GM20431 (cell line): ENCODE data around the gene RPA4.
"Not testable (repeated sequence)": the region's sequence is repeated elsewhere in the genome, so short reads cannot be mapped to it uniquely, and the experiment has no call there.

ENCODE experiments used
- in situ Hi-C: fragments of 300-500 bp; cut with MseI, MboI; formaldehyde crosslinking; loops from one replicate; pipeline ENCODE4 v1.15.0; 2020; ENCODE audit warnings: low sequenced_read_pairs; ENCODE audit not compliant: unreplicated experiment

The RPA4 gene, protein sequence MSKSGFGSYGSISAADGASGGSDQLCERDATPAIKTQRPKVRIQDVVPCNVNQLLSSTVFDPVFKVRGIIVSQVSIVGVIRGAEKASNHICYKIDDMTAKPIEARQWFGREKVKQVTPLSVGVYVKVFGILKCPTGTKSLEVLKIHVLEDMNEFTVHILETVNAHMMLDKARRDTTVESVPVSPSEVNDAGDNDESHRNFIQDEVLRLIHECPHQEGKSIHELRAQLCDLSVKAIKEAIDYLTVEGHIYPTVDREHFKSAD

DNA sequence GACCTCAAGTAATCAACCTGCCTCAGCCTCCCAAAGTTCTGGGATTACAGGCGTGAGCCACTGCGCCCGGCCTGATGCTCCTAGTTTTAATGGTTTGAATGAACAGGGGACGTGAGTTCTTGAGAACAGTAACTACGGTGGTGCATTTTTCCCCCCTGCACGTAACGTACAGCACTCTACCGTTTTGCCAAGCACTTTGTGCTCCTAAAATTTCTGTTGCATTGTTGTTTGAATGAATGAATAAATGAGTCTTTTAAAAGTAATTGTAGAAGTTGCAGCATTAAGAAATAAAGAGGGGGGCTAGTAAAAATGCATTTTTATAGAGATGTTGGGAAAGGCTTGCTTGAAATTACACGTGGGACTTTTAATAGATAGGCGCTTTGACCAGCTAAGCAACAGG is at the start of gene RPA4:
Gene RPA4 (plus strand): TSS at position 301 of the 400 bp plus-strand sequence. CDS start 403 bp downstream, outside the sequence.
- in situ Hi-C loops = no loop called here

DNA sequence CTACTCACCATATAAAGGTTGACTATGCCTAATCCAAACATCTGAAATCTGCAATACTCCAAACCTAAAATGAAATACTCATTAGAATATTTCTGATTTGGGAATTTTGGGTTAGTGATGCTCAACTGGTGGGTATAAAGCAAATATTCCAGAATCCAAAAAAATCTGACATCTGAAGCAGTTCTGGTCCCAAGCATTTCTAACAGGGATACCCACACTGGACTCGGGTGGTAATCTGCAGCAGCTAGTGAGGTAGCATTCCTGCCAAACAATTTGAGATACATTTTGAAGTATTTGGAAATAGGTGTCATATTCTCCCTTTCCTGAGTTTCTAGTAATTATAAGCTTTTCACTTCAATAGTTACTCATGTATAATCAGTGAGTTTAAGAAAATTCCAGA is 49.6 kb upstream of the RPA4 start:
- in situ Hi-C loops = no loop called here

DNA sequence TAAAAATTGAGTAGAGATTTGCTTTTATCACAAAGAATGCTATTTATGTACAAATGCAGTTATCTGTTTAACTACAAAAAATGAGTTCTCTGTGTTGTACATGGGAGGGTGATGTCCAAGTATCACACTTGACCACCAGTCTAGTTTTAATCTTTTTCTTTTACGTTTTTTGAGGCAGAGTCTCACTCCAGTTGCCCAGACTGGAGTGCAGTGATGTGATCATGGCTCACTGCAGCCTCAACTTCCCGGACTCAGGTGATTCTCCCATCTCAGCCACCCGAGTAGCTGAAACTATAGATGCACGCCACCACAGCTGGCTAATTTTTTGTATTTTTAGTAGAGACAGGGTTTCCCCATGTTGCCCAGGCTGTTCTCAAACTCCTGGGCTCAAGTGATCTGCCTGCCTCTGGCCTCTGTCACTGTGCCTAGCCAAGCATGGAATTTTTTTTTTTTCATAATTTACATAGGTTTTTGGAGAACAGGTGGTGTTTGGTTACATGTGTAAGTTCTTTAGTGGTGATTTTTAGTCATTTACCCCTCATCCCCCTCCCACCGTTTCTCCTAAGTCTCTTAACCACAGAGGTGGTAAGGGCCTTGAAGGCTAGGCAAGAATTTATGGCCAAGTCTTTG is 47.9 kb upstream of the RPA4 start:
- in situ Hi-C loops = no loop called here

DNA sequence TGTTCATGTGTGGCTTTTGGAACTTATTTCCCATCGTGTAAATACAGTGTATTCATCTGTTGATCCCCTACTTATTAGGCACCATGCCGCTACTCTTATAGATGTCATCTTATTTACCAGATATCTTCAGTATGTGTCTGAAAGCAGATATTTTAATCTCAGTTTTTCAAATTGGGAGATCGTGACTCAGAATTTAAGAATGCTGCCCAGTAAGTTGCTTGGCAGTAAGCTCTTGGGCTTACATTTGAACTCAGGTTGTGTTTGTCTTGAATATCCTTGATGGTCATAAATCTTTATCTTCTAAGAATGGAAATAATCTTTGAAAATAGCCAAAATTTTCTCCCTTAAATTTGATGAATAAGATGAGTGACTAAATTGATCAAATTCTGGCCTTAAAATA is 45.9 kb upstream of the RPA4 start:
- in situ Hi-C loops = no loop called here

DNA sequence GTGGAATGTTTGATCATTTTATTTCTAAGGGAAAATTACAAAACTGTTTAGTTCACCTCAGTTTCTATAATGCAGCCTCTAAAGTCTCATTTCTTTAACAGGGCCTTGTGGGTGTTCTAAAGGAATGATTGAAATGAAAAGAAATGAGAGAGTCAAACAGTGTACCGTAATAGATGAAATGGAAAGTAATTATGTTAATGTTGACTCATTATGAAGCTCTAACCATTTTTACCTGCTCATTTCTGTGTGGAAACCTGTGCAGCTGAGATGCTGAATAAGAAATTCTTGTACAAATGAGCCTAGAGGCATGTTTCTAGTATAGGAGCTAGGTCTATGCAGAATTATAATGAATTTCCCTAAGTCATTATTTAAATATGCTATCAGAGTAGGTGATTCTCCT is 45.2 kb upstream of the RPA4 start:
- in situ Hi-C loops = no loop called here

DNA sequence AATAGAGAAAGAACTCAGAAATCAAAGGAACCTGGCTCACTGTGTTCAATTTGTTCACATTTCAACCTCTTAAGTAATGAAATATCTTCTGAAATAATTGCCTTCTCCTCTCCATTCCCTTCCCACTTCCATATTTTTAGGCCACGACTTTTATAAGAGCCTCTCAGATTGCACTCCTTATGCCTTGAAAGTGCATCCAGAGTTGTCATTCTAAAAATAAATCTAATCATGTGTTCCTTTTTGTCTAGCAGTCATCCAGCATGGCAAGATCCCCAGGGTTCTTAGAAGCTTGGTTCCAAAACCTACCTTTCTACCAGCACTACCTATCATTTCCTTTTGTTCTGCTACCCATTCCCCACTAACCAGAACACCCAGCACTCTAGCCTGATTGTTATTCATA is 42.4 kb upstream of the RPA4 start:
- in situ Hi-C loops = no loop called here

DNA sequence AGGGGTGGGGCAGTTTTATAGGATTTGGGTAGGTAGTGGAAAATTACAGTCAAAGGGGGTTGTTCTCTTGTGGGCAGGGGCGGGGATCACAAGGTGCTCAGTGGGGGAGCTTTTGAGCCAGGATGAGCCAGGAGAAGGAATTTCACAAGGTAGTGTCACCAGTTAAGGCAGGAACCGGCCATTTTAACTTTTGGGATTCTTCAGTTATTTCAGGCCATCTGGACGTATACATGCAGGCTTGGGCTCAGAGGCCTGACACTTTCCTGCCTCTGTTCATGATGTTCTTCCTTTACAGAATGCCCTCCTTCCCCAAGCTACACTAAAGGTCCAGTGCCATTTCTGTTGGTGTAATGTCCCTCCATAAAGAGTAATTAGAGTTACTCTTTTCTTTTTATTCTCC is 41.8 kb upstream of the RPA4 start:
- in situ Hi-C loops = not testable (repeated sequence)

DNA sequence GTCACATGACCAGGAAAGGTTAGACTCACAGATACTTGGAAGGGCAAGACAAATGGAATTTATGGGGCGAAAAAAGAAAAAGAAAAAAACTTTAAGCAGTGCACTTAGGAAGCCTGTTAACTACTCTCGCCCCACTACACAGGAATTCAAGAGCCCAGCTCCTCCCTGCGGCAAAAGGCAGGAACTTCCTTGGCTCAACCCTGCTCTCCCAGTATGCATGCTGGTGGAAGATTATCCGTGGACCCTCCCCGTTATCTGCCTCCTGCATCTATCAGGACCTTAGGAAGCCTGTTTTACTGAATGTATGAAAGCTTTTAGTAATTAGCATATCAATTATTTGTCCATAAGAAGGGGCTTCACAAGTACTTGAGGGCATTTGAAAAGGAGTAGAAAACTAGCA is 40.1 kb upstream of the RPA4 start:
- in situ Hi-C loops = no loop called here

DNA sequence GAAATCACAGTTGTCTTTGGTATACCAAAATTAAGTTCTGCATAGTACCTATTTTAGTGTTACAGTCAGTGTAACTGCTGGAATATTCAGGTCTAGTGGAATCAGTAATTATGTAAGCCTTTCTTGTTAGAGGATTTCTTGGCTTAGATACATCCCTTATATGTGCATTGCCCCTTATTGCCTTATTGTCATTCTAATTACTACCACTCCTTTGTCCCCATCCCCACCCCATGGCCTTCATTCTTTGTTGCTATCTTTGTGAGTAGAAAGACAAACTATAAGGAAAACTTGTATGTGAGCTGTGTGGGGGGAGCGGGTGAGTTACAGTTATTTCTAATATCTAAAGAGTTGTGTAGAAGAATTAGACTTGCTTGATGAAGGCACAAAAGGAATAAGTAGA is 36.9 kb upstream of the RPA4 start:
- in situ Hi-C loops = no loop called here

DNA sequence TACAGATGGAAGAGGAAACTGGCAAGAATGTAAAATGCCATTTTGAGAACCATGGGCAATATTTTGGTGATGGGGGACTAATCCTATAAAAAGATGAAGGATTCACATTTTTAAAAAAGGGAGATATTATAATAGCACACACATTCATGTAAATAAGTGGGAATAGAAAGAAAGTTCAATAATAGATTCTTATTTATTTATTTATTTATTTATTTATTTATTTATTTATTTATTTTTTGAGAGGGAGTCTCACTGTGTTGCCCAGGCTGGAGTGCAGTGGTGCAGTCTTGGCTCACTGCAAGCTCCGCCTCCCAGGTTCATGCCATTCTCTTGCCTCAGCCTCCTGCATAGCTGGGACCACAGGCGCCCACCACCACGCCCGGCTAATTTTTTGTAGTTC is 24.3 kb upstream of the RPA4 start:
- in situ Hi-C loops = not testable (repeated sequence)

DNA sequence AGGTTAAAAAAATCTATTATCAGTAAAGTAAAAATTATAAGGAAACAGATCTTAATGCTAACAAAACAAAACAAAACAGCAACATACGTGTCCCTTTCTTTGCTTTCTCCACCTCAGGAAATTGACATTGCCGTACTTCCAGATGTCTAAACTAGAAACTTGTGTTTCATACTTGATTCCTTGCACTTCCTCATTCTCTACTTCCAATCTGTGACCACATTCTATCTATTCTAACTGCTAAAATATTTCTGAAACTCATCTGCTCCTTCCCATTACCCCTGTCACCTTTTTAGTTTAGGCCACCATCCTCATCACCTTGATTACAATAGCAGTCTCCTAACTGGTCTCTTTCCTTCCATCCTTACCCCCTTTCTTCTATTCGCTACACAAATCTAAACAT is 22.5 kb upstream of the RPA4 start:
- in situ Hi-C loops = no loop called here

DNA sequence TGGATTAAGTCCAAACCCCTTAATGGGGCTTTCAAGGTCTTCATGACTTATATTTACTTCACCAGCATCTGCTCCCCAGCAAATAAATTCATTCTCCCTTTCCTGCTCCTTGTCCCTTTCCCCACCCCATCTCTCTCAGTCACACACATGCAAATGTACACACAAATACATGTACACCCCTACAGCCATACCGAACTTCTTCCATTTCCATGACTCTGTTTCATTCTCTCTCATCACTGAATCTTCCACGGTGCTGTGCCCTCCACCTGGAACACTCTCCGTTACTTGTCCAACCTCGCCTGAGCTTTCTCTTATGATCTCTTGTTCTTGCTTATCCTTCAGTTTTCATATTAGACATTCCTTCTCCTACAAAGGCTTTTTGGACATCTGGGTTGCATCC is 22.0 kb upstream of the RPA4 start:
- in situ Hi-C loops = no loop called here

DNA sequence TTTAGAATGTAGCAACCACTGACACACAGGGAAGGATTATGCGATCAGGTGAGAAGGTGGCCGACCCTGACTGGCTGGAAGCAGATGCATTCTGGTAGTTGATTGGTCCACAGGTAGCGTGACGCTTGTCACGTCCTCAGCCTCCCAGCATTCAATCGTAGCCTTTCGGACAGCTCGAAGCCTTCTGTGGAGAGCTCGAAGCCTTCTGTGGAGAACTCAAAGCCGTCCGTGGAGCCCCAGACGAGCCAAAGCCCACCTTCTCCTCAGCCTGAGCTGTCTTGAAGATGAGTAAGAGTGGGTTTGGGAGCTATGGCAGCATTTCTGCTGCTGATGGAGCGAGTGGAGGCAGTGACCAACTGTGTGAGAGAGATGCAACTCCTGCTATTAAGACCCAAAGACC is 319 bp downstream of the RPA4 start:
- in situ Hi-C loops = no loop called here

DNA sequence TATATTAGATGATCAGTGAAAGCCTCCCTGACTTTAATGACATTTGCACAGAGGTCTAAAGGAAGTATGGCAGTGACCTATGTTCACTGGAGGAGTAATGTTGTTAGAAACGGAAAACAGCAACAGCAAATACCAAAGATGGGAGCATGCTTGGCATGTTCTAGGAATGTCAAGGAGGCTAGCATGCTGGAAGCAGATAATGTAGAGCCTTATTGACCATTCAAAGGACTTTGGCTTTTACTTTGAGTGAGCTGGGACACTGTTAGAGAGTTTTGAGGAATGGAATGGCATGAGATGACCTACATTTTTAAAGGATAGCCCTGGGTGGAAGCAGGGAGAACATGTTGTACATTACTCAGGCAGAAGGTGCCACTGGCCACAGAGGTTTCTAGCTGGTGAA is 6.0 kb downstream of the RPA4 start:
- in situ Hi-C loops = no loop called here

DNA sequence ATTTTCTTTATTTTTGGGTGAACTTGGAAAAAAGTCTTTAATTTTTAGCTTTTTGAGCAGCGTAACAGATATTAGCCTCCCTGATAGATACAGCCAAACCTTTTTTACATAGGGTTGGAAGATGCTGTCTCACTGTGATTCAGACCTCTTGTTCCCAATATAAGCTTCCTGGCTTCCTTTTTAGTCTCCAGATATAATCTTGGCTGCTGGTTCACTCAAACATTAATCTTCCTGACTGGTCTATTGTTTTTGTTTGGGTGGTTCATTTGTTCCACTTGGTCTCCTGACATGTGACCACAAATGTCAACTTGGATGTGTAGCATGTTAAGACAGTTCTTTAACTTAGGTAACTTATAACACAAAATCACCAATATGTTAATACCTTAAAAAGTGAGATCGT is 23.0 kb downstream of the RPA4 start:
- in situ Hi-C loops = no loop called here

DNA sequence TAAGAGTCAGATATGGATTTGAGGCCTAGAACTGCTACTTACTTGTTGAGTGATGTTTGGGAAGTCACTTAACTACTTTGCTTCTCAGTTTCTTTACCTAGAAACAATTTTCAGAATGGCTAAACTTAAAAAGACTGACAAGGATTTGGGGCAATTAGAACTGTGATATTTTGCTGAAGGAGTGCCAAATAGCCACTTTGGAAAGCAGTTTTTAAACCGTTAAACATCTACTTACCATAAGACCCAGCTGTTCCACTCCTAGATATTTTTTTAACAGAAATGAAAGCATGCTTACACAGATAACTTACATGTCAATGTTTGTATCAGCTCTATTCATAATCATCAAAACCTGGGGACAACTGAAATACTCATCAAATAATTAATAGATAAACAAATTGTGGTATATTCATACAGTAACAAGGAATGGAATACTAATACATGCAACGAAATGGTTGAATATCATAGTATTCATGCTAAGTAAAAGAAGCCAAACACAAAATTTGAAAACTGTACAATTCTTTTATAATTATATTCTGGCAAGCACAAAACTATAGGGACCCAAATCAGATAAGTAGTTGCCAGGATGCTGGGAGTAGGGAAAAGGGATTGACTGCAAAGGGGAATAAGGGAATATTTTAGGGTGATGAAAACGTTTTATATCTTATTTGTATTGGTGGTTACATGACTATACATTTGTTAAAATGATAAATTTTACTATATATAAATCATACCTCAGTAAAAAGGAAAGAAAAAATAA is 24.0 kb downstream of the RPA4 start:
- in situ Hi-C loops = no loop called here

DNA sequence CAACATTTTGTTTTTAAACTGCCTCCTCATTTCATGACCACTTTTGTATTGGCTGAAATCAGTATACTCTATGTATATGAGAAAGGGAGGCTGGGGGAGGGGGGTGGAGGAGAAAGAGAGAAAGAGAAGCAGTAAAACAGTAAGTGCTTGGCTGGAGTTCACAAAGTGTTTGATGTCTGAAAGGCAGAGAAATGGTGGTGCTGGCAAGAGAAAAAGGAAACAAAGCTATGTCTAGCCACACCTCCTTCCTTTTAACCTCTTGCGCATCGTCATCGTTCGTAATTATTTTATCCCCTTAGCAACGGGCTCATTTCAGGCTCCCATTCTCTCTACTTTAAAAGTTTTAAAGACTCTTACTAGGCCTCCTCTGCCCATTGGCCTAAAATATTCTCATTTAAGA is 25.6 kb downstream of the RPA4 start:
- in situ Hi-C loops = no loop called here

DNA sequence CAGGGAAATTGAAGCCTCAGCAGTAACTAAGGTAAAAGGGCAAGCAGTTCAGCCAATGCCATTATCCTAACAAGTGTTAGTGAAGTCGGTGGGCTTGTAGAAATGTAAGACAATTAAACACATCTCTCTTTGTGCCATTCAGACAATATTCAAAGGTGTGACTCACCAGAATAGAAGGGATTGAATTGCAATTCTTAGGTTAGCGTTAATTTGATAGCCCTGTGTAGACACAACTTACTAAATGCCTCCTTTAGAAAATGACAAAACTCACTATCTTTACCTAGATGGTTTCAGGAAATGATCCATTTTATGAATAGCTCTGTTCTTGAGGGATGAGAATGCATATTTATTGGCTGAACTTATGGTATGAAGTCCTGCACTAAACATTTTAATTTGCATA is 35.2 kb downstream of the RPA4 start:
- in situ Hi-C loops = no loop called here

DNA sequence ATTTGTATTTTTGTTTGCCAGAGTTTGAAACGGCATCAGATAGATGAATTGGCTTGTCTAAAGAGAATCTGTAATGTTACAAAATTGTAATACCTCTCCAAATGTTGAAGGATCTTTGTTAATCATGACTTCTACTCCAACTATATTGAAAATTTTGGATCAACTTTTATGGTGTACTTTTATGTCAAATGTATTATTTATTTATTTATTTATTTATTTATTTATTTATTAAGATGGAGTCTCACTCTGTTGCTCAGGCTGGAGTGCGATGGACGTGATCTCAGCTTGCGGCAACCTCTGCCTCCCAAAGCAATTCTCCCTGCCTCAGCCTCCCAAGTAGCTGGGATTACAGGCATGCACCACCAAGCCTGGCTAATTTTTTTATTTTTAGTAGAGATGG is 36.0 kb downstream of the RPA4 start:
- in situ Hi-C loops = no loop called here

DNA sequence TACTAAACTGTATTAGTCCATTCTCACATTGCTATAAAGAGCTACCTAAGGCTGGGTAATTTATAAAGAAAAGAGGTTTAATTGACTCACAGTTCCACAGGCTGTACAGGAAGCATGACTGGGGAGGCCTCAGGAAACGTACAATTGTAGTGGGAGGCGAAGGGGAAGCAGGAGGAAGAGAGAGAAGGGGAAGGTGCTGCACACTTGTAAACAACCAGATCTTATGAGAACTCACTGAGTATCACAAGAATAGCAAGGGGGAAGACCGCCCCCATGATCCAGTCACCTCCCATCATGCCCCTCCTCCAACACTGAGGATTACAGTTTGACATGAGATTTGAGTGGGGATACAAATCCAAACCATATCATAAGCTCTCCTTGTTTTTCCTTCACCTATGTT is 40.9 kb downstream of the RPA4 start:
- in situ Hi-C loops = no loop called here

DNA sequence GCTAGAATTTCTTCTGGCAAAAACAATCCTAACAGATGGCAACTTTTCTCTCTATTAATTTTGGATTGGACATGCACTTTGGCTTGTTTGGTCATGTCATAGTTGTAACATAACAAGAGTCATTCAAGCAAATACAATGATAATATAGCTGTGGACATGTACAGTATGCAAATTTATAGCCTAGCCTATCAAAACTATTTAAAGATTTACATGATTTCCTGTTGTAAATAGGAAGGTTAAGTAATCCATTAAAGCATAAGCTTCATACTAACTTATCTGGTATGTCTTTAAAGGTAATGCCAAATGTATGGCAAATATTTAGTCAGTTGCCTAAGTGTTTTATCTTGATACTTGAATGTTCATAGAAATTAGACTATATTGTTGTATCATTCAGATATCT is 45.3 kb downstream of the RPA4 start:
- in situ Hi-C loops = no loop called here
